OCI-LY1 (cell line): ENCODE measurements around the gene ETFDH.
"Not testable (repeated sequence)": the region's sequence is repeated elsewhere in the genome, so short reads cannot be mapped to it uniquely, and the experiment has no call there.

ENCODE experiments used
- EZH2 ChIP-seq: fragments of 200-600 bp; sonication (generic), shearing (Covaris generic); IDR thresholded peaks from 2 replicates; pipeline ENCODE4 v1.8.0; 2017; ENCODE audit warnings: borderline replicate concordance, mixed run types, mild to moderate bottlenecking, antibody characterized with exemption, low read length, moderate library complexity, mixed read lengths
- TF ChIP-seq, protein P1 (sequence below): fragments of 200-600 bp; sonication (generic), shearing (Covaris generic); IDR thresholded peaks from 2 replicates; pipeline ENCODE4 v1.5.1; 2017; ENCODE audit warnings: mild to moderate bottlenecking, antibody characterized with exemption, low read length, moderate library complexity, mixed read lengths

DNA sequence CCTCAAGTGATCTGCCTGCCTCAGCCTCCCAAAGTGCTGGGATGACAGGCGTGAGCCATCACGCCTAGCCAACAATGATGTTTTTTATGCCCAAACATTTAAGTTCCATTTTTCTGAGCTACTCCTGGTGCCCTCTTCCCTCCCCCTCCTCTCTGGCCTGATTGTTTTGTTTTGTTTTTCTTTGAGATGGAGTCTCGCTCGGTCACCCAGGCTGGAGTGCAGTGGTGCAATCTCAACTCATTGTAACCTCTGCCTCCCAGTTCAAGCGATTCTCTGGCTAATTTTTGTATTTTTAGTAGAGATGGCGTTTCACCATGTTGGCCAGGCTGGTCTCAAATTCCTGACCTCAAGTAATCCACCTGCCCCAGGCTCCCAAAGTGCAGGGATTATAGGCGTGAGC is 83.7 kb downstream of the ETFDH start:
- TF ChIP-seq EZH2: not testable (repeated sequence)
- TF ChIP-seq, protein P1, sequence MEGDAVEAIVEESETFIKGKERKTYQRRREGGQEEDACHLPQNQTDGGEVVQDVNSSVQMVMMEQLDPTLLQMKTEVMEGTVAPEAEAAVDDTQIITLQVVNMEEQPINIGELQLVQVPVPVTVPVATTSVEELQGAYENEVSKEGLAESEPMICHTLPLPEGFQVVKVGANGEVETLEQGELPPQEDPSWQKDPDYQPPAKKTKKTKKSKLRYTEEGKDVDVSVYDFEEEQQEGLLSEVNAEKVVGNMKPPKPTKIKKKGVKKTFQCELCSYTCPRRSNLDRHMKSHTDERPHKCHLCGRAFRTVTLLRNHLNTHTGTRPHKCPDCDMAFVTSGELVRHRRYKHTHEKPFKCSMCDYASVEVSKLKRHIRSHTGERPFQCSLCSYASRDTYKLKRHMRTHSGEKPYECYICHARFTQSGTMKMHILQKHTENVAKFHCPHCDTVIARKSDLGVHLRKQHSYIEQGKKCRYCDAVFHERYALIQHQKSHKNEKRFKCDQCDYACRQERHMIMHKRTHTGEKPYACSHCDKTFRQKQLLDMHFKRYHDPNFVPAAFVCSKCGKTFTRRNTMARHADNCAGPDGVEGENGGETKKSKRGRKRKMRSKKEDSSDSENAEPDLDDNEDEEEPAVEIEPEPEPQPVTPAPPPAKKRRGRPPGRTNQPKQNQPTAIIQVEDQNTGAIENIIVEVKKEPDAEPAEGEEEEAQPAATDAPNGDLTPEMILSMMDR: not testable (repeated sequence)
